Breast epithelium (tissue), 4 donors: ENCODE results near the gene APAF1. TPM values are rescaled to one million over a fixed set of nuclear protein-coding genes. Genes with fewer than 3 reads are reported as not detected.

Experiments
- DNase-seq, 2 donors: peaks; one replicate each; pipeline ENCODE4 v3.0.0-alpha.2; 2019; ENCODE audit warnings: low spot score in 2 of 2
- H3K27ac ChIP-seq, 2 donors: fragments of 200-600 bp; sonication (generic) in 1 of 2; one replicate each; pipeline ENCODE4 v1.5.1; 2016 to 2019; ENCODE audit warnings: mild to moderate bottlenecking in 1 of 2
- H3K27me3 ChIP-seq, 2 donors: fragments of 200-600 bp; sonication (generic) in 1 of 2; one replicate each; pipeline versions ENCODE4 v1.5.1 to v1.6.0; 2017 to 2019; ENCODE audit warnings: control low read depth in 1 of 2, mild to moderate bottlenecking in 1 of 2
- H3K36me3 ChIP-seq: fragments of 200-600 bp; one replicate; pipeline ENCODE4 v1.5.1; 2019
- H3K4me1 ChIP-seq, 2 donors: fragments of 200-600 bp; sonication (generic); one replicate each; pipeline ENCODE4 v1.5.1; 2016 to 2019; ENCODE audit warnings: control low read depth in 1 of 2
- H3K4me3 ChIP-seq, 3 donors: fragments of 200-600 bp; sonication (generic); 1 replicate in 2 of 3; 2 replicates in 1 of 3; pipeline ENCODE4 v1.5.1; 2016 to 2019; ENCODE audit warnings: mild to moderate bottlenecking in 3 of 3, moderate library complexity in 2 of 3
- H3K9me3 ChIP-seq, 2 donors: fragments of 200-600 bp; sonication (generic) in 1 of 2; one replicate each; pipeline ENCODE4 v1.5.1; 2016 to 2019; ENCODE audit warnings: control low read depth in 1 of 2
- CTCF ChIP-seq, 3 donors: fragments of 450-650 bp; IDR thresholded peaks; one replicate each; pipeline ENCODE4 v1.5.1; 2016 to 2017; ENCODE audit warnings: antibody characterized with exemption in 3 of 3, mild to moderate bottlenecking in 3 of 3, moderate library complexity in 3 of 3
- POLR2A ChIP-seq: fragments of 450-650 bp; IDR thresholded peaks from one replicate; pipeline ENCODE4 v1.6.1; 2016; ENCODE audit warnings: antibody characterized with exemption, mild to moderate bottlenecking, moderate library complexity
- POLR2AphosphoS5 ChIP-seq, 3 donors: sonication (generic); formaldehyde crosslinking; IDR thresholded peaks; one replicate each; pipeline ENCODE4 v1.6.1; 2017; ENCODE audit warnings: antibody characterized with exemption in 3 of 3
- intact Hi-C: fragments of 100-400 bp; cut with DNase I; formaldehyde crosslinking; loops from one replicate; pipeline ENCODE4 v1.15.1; 2023; ENCODE audit warnings: low total_unique reads
- total RNA-seq, 3 donors: library from RNA; depleted of rRNA; stranded (reverse); fragments of >200 nt; gene quantifications; one replicate each; pipeline ENCODE4 v1.1.0, GENCODE V29; 2016

The APAF1 gene
- total RNA-seq, 3 donors from 2014 or later: 10.1 to 18.1 (median 16.4) TPM

- Histone ChIP-seq H3K36me3 (no peaks in the 10 kb centered on the region), H3K27ac (no peak overlapping the region), H3K4me3 (no peak overlapping the region), H3K4me1 (no peaks in the 10 kb centered on the region), H3K27me3 (no peaks in the 10 kb centered on the region), H3K9me3 (no peaks in the 10 kb centered on the region)
- intact Hi-C loops: no loop called here
- TF ChIP-seq CTCF (IDR thresholded peaks at IDR 0.05) (no peak), POLR2AphosphoS5 (IDR thresholded peaks at IDR 0.05) (no peak), POLR2A (no peak)
- no peak for DNase-seq
Measured at GRCh38 chr12:98744680-98745079, 99.6 kb downstream of the APAF1 start.

- Histone ChIP-seq H3K27me3 (no peaks in the 10 kb centered on the region), H3K27ac (no peak overlapping the region), H3K36me3 (no peaks in the 10 kb centered on the region), H3K4me3 (peak overlapping the region; percentile 52 to 68 (median 55)), H3K4me1 (no peaks in the 10 kb centered on the region), H3K9me3 (no peaks in the 10 kb centered on the region)
- intact Hi-C loops: no loop called here
- no peak for DNase-seq
- TF ChIP-seq CTCF (IDR thresholded peaks at IDR 0.05) (no peak), POLR2AphosphoS5 (IDR thresholded peaks at IDR 0.05) (no peak), POLR2A (no peak)
Measured at GRCh38 chr12:98745578-98746391, 100.7 kb downstream of the APAF1 start.

- Histone ChIP-seq H3K27me3 (no peaks in the 10 kb centered on the region), H3K4me1 (no peaks in the 10 kb centered on the region), H3K27ac (no peak overlapping the region), H3K9me3 (no peaks in the 10 kb centered on the region), H3K36me3 (no peaks in the 10 kb centered on the region), H3K4me3 (no peak overlapping the region)
- intact Hi-C loops: no loop called here
- TF ChIP-seq POLR2AphosphoS5 (IDR thresholded peaks at IDR 0.05) (no peak), CTCF (IDR thresholded peaks at IDR 0.05) (no peak), POLR2A (no peak)
- DNase-seq: no peak
Measured at GRCh38 chr12:98748463-98748862, 103.4 kb downstream of the APAF1 start.

- TF ChIP-seq POLR2A (no peak), POLR2AphosphoS5 (IDR thresholded peaks at IDR 0.05) (no peak), CTCF (IDR thresholded peaks at IDR 0.05) (no peak)
- H3K4me1 ChIP-seq: no peaks in the 10 kb centered on the region
- H3K27me3 ChIP-seq: no peaks in the 10 kb centered on the region
- no peak overlapping the region for H3K4me3 ChIP-seq
- DNase-seq: no peak
- H3K36me3 ChIP-seq: no peaks in the 10 kb centered on the region
- intact Hi-C loops: no loop called here
- no peak overlapping the region for H3K27ac ChIP-seq
- H3K9me3 ChIP-seq: no peaks in the 10 kb centered on the region
Measured at GRCh38 chr12:98750511-98750910, 105.4 kb downstream of the APAF1 start.

- no peaks in the 10 kb centered on the region for H3K36me3 ChIP-seq
- no peak overlapping the region for H3K27ac ChIP-seq
- no peak for DNase-seq
- no peaks in the 10 kb centered on the region for H3K27me3 ChIP-seq
- no peaks in the 10 kb centered on the region for H3K9me3 ChIP-seq
- intact Hi-C loops: no loop called here
- TF ChIP-seq POLR2AphosphoS5 (IDR thresholded peaks at IDR 0.05): no peak
- no peak for TF ChIP-seq CTCF (IDR thresholded peaks at IDR 0.05)
- TF ChIP-seq POLR2A: no peak
- no peak overlapping the region for H3K4me3 ChIP-seq
- no peaks in the 10 kb centered on the region for H3K4me1 ChIP-seq
Measured at GRCh38 chr12:98751580-98752115, 106.6 kb downstream of the APAF1 start.
